Renal cortical epithelial cell (primary cell): Measurements from ENCODE around the gene WNT3. TPM values are rescaled to one million over a fixed set of nuclear protein-coding genes. Genes with fewer than 3 reads are reported as not detected.
"Not testable (repeated sequence)": the region's sequence is repeated elsewhere in the genome, so short reads cannot be mapped to it uniquely, and the experiment has no call there.

Experiments used
- DNase-seq: peaks from one replicate; pipeline ENCODE4 v3.0.0-alpha.2; 2011; ENCODE audit warnings: low read depth
- total RNA-seq: library from RNA; depleted of rRNA; stranded (reverse); fragments of >200 nt; gene quantifications from 2 replicates; pipeline ENCODE4 v1.2.3, GENCODE V29; 2014

Gene WNT3
- total RNA-seq, result 1.4 and 1.9 TPM in 2 replicates

- DNase-seq, result no peak
Observed at GRCh38 chr17:46818316-46818928, at the start of gene WNT3. Gene WNT3 (minus strand): TSS chr17:46818692. CDS start chr17:46818597, 95 bp downstream.

DNA sequence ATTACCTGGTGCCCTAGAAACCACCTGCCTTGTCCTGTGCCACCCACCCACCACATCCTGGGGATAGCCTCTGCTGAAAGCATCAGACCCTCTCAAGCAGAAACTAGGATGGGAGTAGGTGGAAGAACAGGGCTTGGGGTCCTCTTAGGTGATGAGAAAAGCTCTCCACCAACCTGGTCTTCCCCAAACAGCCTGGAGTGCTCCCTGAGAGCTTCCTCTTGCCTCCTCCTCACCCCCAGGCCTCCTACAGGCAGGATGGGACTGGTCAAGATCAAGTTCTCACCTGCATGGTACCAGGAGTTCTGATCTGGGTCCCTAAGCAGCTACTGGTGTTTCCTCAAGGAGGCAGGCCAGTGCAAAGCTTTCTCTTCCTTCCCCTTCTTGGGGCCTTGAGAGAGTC, 48.3 kb upstream of the WNT3 start:
- DNase-seq, result no peak

GRCh38 chr17:46866325-46866724, 47.8 kb upstream of the WNT3 start:
- no peak for DNase-seq

GRCh38 chr17:46865100-46865499, 46.6 kb upstream of the WNT3 start:
- no peak for DNase-seq

DNA sequence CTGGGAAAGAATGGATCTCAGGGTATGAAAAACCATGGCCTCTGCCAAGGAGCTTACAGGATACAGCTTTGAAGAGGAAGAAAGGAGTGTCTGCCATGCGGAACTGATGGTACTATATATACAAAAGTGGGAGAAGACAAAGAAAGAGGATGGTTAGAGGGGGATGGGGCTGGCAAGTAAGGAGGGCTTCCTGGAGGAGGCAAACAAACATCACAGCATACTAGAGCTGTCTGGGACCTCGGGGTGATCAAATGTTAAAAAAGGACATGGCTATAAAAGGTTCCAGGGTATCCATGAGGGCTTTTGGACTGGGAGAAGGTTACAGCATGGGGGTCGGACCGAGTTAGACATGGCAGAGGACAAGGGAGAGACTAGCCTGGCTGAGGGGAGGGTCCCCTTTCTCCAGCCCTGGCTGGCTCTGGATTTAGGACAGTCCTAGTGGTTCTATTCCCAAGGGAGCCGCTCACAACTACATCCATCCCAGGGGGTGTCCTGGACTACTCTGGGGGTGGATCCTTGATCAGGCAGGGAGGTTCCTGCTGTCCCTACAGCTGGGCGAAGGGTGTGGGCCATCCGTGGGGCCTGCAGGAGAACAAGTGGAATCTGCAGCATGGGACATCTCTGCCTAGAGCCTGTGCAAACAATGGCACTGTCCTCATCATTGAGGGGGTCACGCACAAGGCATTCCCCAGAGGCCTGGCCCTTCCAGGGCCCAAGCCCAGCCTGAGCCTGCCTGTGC, 45.1 kb upstream of the WNT3 start:
- DNase-seq, result no peak

DNA sequence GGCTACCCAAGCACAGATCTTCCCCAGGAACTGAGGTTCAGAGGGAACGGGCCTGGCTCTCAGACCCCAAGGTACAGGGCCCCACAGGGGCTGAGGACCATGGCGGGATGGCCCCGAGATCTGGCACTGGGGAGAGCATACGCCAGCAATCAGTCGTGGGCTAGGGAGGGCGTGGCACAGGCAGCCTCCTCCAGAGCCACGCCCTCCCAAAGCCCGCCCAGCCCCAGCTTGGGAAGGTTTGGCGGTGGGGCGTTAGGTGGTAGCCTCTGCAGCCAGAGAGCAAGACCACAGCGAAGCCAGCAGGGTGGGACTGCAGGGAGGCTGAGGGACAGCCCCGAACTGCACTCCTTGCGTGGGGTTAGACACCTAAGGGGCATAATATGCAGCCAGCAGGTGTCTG, 44.5 kb upstream of the WNT3 start:
- DNase-seq, result no peak

- DNase-seq, result no peak
Observed at GRCh38 chr17:46859996-46860395, 41.5 kb upstream of the WNT3 start.

- no peak for DNase-seq
Observed at GRCh38 chr17:46857600-46857999, 39.1 kb upstream of the WNT3 start.

- no peak for DNase-seq
Observed at GRCh38 chr17:46854948-46855347, 36.5 kb upstream of the WNT3 start.

DNA sequence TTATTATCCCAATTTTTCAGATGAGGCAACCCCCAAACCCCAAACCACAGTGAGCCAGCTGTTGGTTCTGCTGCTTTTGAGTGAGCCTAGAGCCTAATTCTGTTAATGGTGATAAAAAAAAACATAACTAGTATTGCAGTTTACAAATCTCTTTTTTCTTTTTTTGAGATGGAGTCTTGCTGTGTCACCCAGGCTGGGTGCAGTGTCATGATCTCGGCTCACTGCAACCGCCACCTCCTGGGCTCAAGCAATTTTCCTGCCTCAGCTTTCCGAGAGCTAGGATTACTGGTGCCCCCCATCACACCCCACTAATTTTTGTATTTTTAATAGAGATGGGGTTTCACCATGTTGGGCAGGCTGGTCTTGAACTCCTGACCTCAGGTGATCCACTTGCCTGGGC, 36.0 kb upstream of the WNT3 start:
- no peak for DNase-seq

- DNase-seq, result no peak
Observed at GRCh38 chr17:46853896-46854444, 35.5 kb upstream of the WNT3 start.

GRCh38 chr17:46851029-46851741, 32.7 kb upstream of the WNT3 start, which contains the start of gene WNT9B:
Gene WNT9B (plus strand): TSS chr17:46851583. CDS start chr17:46851639, 56 bp downstream.
- DNase-seq, result no peak

DNA sequence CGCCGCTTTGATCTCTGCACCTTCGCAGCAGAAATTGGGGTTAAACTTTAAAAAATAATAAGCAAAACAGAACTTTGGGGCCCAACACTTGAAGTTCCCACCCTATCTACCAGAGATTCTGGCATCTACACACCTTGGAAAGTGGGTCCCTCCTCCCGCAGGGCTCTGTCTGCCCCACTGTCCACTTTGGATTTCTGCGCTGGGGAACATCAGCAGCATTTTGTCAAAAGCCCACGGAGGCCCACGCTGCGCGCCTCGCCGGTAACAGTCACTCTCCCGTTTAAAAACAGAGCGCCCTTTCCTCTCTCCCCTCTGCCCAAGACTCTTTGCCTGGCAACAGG, 32.2 kb upstream of the WNT3 start:
- DNase-seq, result no peak

DNA sequence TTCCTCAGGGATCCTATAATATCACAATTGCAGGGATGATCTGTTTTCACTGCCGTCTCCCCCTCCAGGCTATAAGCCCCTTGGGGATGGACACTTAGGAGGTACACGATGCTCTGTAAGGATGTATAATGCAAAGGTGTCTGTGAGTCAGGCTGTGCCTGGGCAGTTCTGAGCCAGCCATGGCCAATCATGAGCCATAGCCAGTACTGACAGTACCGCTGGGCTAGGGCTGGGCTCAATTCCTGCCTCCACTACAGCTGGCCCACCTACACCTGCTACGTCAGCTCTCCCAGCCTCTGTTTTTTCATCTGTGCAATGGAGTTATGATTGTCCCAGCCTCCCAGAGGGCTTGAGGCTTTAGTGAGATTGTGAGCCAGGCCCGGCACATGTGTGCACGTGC, 30.0 kb upstream of the WNT3 start:
- no peak for DNase-seq

GRCh38 chr17:46847204-46848191, 29.0 kb upstream of the WNT3 start:
- DNase-seq, result no peak

- DNase-seq, result no peak
Observed at GRCh38 chr17:46842835-46843234, 24.3 kb upstream of the WNT3 start.

DNA sequence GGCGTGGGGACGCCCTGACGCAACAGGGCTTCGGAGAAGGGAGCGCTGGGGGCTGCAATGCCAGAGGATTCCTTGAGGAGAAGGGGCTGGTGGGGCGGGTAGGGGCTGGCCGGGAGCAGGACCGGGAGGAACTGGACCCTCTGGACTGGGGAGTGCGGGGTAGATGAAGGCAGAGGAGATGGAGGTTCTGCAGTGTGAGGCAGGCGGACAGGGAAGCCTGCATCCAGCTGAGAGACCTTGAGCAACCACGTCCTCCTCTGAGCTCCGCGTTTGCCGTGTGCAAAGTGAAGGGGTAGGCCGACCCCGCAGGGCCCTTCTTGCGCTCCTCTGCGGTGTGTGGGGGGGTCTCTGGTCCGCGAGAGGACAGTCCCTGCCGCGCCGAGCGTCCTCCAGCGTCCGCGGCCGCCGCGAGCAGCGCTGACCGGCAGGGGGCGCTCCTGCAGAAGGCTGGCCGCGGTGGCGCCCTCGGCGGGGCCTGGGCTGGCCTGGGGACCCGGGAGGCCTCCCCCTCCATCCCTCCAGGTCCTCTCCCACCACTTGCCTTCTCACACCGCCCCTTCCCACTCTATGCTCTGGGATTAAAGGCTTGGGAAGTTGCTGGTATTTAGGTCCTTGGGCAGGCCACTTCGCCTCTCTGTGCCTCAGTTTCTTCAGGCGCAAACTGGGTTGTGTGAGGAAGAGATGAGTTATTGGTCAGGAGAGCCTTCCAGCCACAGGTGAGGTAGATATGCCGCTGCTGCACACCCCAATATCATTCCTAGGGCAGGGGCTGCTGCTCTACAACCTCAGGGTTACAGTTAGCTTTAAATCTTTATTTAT, 23.3 kb upstream of the WNT3 start:
- no peak for DNase-seq

DNA sequence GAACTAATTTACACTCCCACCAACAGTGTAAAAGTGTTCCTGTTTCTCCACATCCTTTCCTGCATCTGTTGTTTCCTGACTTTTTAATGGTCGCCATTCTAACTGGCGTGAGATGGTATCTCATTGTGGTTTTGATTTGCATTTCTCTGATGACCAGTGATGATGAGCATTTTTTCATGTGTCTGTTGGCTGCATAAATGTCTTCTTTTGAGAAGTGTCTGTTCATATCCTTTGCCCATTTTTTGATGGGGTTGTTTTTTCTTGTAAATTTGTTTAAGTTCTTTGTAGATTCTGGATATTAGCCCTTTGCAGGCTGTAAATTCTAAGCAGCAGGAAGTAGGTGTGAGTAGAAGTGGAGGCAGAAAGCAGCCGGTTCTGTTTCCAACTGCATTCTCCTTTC, 22.1 kb upstream of the WNT3 start:
- DNase-seq, result not testable (repeated sequence)

- DNase-seq, result no peak
Observed at GRCh38 chr17:46839211-46839610, 20.7 kb upstream of the WNT3 start.

- no peak for DNase-seq
Observed at GRCh38 chr17:46837521-46837920, 19.0 kb upstream of the WNT3 start.

DNA sequence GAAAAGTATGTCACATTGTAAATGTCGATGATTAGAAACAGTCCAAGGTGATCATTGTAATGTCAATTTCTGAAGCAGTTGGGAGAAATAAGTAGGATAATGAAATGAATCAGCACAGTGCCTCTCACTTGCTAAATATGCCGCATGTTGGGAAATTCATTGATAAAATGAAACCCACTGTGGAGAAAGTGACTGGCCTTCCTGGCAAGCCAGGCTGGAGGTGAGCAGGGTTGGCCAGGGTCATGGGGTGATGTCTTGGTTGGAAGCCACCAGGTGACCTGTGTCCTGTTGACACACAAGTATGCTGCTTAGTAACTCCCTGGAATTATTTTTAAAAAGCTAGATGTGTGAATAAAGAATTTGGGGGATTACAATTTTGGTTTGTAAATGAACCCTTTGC, 18.0 kb upstream of the WNT3 start:
- no peak for DNase-seq
